Endodermal cell (in vitro differentiated cells): ENCODE data around the gene ARID4A. TPM values are rescaled to one million over a fixed set of nuclear protein-coding genes. Genes with fewer than 3 reads are reported as not detected.

Experiments
- DNase-seq: peaks from one replicate; pipeline ENCODE4 v3.0.0-alpha.2; 2017
- H3K27ac ChIP-seq: 2 replicates; pipeline ENCODE4 v1.5.1; 2013; ENCODE audit warnings: mild to moderate bottlenecking, low read depth, low read length, moderate library complexity
- H3K27me3 ChIP-seq: 2 replicates; pipeline ENCODE4 v1.6.1; 2013; ENCODE audit warnings: mild to moderate bottlenecking, low read length, moderate library complexity; ENCODE audit not compliant: insufficient read depth, control insufficient read depth, poor library complexity, severe bottlenecking
- H3K36me3 ChIP-seq: 2 replicates; pipeline ENCODE4 v1.7.0; 2013; ENCODE audit warnings: mild to moderate bottlenecking, low read length, moderate library complexity; ENCODE audit not compliant: control insufficient read depth, insufficient read depth
- H3K4me1 ChIP-seq: one replicate; pipeline ENCODE4 v1.7.0; 2013; ENCODE audit warnings: low read length; ENCODE audit not compliant: control insufficient read depth, insufficient read depth
- H3K4me3 ChIP-seq: 2 replicates; pipeline ENCODE4 v1.5.1; 2013; ENCODE audit warnings: mild to moderate bottlenecking, low read length, moderate library complexity
- H3K9ac ChIP-seq: 2 replicates; pipeline ENCODE4 v1.6.1; 2013; ENCODE audit warnings: mild to moderate bottlenecking, low read length, moderate library complexity; ENCODE audit not compliant: poor library complexity, severe bottlenecking; ENCODE audit errors: extremely low read depth
- H3K9me3 ChIP-seq: 2 replicates; pipeline ENCODE4 v1.6.1; 2013; ENCODE audit warnings: mild to moderate bottlenecking, low read length, moderate library complexity; ENCODE audit not compliant: control insufficient read depth
- H3K27ac Mint-ChIP-seq: 2 replicates; pipeline ENCODE4 v1.8.0; 2020; ENCODE audit warnings: mixed read lengths
- H3K27me3 Mint-ChIP-seq: 2 replicates; pipeline ENCODE4 v1.8.0; 2021; ENCODE audit warnings: mild to moderate bottlenecking, mixed read lengths; ENCODE audit not compliant: insufficient read depth
- H3K36me3 Mint-ChIP-seq: 2 replicates; pipeline ENCODE4 v1.8.0; 2020; ENCODE audit warnings: low read depth, mixed read lengths
- H3K4me1 Mint-ChIP-seq: 2 replicates; pipeline ENCODE4 v1.8.0; 2020; ENCODE audit warnings: mixed read lengths
- H3K4me3 Mint-ChIP-seq: 2 replicates; pipeline ENCODE4 v1.8.0; 2020; ENCODE audit warnings: mild to moderate bottlenecking, moderate library complexity, mixed read lengths
- H3K9me3 Mint-ChIP-seq: 2 replicates; pipeline ENCODE4 v1.8.0; 2020; ENCODE audit warnings: mild to moderate bottlenecking, mixed read lengths
- WGBS, 2 experiments: methylation state at CpG; one replicate each; pipeline versions ENCODE4 v1.1.5 to v1.1.7; 2013; ENCODE audit warnings: missing lambda C conversion rate in 2 of 2, mixed read lengths in 1 of 2; ENCODE audit not compliant: insufficient coverage in 1 of 2, insufficient read length in 1 of 2; 5-methylcytosine and 5-hydroxymethylcytosine counted together
- total RNA-seq, 2 donors: library from RNA; stranded (reverse); fragmentation: NEBNext Ultra II Directional in 1 of 2; extraction: Animal tissue kit (Norgen Biotek cat#: 25700) in 1 of 2; gene quantifications; 2 replicates in 1 of 2; 3 replicates in 1 of 2; pipeline ENCODE4 v1.2.1, GENCODE V29; 2021
- TF ChIP-seq, protein P1 (sequence below): fragments of 200-600 bp; sonication (generic); conservative IDR thresholded peaks from 2 replicates; pipeline ENCODE4 v1.5.0; 2021; ENCODE audit warnings: antibody characterized with exemption, mild to moderate bottlenecking

The ARID4A gene
- total RNA-seq, 2 donors from 2014 or later: 22.1 to 24.5 TPM

DNA sequence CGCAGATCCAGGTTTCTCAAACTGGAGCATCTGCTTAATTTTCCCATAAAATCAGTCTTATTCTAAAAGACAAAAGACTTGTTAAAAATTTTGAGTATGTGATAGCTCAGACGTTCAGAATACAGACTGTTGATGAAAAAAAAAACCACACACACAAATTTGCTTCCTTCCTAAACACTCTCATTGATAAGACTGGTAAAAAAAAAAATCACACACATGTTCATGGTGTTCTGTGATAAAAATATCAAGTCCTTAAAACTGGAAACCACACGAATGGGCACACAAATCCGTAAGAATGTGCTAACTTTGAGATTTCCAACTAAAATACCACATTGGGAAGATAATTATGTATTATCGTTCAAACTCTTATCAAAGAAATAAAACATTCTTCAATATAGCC is 6.7 kb upstream of the ARID4A start:
- WGBS, 2 experiments: 94% methylated on average over 4 of the region's 5 CpGs; no CpG with 5 or more reads in 1 of the 2 experiments
- H3K27ac Mint-ChIP-seq: no peak overlapping the region
- no peaks in the 10 kb centered on the region for H3K4me1 ChIP-seq
- no peaks in the 10 kb centered on the region for H3K27me3 Mint-ChIP-seq
- no peak overlapping the region for H3K27ac ChIP-seq
- TF ChIP-seq, protein P1, sequence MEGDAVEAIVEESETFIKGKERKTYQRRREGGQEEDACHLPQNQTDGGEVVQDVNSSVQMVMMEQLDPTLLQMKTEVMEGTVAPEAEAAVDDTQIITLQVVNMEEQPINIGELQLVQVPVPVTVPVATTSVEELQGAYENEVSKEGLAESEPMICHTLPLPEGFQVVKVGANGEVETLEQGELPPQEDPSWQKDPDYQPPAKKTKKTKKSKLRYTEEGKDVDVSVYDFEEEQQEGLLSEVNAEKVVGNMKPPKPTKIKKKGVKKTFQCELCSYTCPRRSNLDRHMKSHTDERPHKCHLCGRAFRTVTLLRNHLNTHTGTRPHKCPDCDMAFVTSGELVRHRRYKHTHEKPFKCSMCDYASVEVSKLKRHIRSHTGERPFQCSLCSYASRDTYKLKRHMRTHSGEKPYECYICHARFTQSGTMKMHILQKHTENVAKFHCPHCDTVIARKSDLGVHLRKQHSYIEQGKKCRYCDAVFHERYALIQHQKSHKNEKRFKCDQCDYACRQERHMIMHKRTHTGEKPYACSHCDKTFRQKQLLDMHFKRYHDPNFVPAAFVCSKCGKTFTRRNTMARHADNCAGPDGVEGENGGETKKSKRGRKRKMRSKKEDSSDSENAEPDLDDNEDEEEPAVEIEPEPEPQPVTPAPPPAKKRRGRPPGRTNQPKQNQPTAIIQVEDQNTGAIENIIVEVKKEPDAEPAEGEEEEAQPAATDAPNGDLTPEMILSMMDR: no peak
- no peak for DNase-seq
- H3K36me3 ChIP-seq: peaks cover 94% of the 10 kb centered on the region
- H3K27me3 ChIP-seq: no peaks in the 10 kb centered on the region
- peaks cover 72% of the 10 kb centered on the region for H3K36me3 Mint-ChIP-seq
- H3K4me3 Mint-ChIP-seq: no peak overlapping the region
- H3K9me3 ChIP-seq: no peaks in the 10 kb centered on the region
- H3K4me1 Mint-ChIP-seq: peaks cover 4% of the 10 kb centered on the region
- no peaks in the 10 kb centered on the region for H3K9me3 Mint-ChIP-seq
- no peak overlapping the region for H3K9ac ChIP-seq
- H3K4me3 ChIP-seq: no peak overlapping the region

DNA sequence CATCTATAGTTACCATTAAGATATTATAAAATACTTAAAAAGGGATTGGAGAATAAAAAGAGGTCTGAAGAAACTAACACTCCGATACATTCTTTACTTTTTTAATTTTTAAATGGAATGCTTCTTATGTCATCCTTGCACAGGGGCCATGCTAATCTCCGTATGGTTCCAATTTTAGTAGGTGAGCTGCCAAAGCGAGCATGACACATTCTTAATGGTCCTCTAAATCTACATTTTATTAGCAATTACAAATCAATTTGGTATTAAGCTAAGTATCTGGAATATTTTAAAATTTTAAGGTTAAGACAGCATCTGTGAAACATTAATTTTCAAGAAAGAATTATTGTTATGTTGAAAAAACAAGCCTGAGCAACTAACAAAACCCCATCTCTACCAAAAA is 6.2 kb upstream of the ARID4A start:
- Histone ChIP-seq H3K27me3 (no peaks in the 10 kb centered on the region), H3K9ac (no peak overlapping the region), H3K36me3 (peaks cover 88% of the 10 kb centered on the region), H3K4me3 (no peak overlapping the region), H3K9me3 (no peaks in the 10 kb centered on the region), H3K27ac (no peak overlapping the region), H3K4me1 (no peaks in the 10 kb centered on the region)
- H3K4me3 Mint-ChIP-seq: no peak overlapping the region
- no peak for DNase-seq
- TF ChIP-seq, protein P1: no peak
- H3K36me3 Mint-ChIP-seq: peaks cover 70% of the 10 kb centered on the region
- no peaks in the 10 kb centered on the region for H3K27me3 Mint-ChIP-seq
- WGBS, 2 experiments: 93% methylated on average over 3 of the region's 3 CpGs; no CpG with 5 or more reads in 1 of the 2 experiments
- H3K27ac Mint-ChIP-seq: no peak overlapping the region
- no peaks in the 10 kb centered on the region for H3K9me3 Mint-ChIP-seq
- peaks cover 7% of the 10 kb centered on the region for H3K4me1 Mint-ChIP-seq

DNA sequence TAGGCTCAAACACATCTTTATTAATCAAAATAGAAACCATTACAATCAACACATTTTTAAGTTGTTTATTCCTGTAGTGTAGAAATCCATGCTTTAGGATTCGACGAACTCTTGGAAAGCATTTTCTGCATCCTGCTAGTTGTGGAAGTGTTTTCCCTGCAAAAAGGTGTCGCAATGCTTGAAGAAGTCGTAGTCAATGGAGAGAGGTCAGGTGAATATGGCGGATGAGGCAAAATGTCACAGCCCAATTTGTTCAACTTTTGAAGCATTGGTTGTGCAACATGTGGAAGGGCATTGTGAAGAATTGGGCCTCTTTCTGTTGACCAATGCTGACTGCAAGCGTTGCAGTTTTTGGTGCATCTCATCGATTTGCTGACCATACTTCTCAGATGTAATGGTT is 4.2 kb upstream of the ARID4A start:
- TF ChIP-seq, protein P1: no peak
- H3K36me3 Mint-ChIP-seq: peaks cover 54% of the 10 kb centered on the region
- 97% methylated on average over 7 of the region's 7 CpGs for WGBS, 2 experiments

More for the DNA sequence above, 4.2 kb upstream of the ARID4A start:
- Histone ChIP-seq H3K27me3 (no peaks in the 10 kb centered on the region), H3K9ac (no peak overlapping the region), H3K4me1 (no peaks in the 10 kb centered on the region), H3K4me3 (no peak overlapping the region), H3K36me3 (peaks cover 68% of the 10 kb centered on the region), H3K27ac (no peak overlapping the region), H3K9me3 (no peaks in the 10 kb centered on the region)
- no peak overlapping the region for H3K4me3 Mint-ChIP-seq
- H3K27me3 Mint-ChIP-seq: no peaks in the 10 kb centered on the region
- H3K9me3 Mint-ChIP-seq: no peaks in the 10 kb centered on the region
- peaks cover 7% of the 10 kb centered on the region for H3K4me1 Mint-ChIP-seq
- H3K27ac Mint-ChIP-seq: no peak overlapping the region
- no peak for DNase-seq
